H9 (cell line): Measurements from ENCODE around the gene KLF11. TPM values are rescaled to one million over a fixed set of nuclear protein-coding genes. Genes with fewer than 3 reads are reported as not detected.

ENCODE experiments used
- DNase-seq: peaks from one replicate; pipeline ENCODE4 v3.0.0-alpha.2; 2017
- H2AFZ ChIP-seq: one replicate; pipeline ENCODE4 v1.6.1; 2013; ENCODE audit warnings: mild to moderate bottlenecking, low read length, control low read depth, moderate library complexity
- H2AK5ac ChIP-seq: 2 replicates; pipeline ENCODE4 v1.6.1; 2013; ENCODE audit warnings: low read length, control low read depth, mixed read lengths; ENCODE audit not compliant: insufficient read length
- H2BK120ac ChIP-seq: one replicate; pipeline ENCODE4 v1.6.1; 2013; ENCODE audit warnings: low read depth, mild to moderate bottlenecking, low read length, control low read depth, inconsistent platforms; ENCODE audit not compliant: poor library complexity, severe bottlenecking
- H2BK12ac ChIP-seq: 2 replicates; pipeline ENCODE4 v1.6.1; 2013; ENCODE audit warnings: low read length, control low read depth, mixed read lengths, low read depth; ENCODE audit not compliant: insufficient read length
- H2BK15ac ChIP-seq: 2 replicates; pipeline ENCODE4 v1.6.1; 2013; ENCODE audit warnings: low read depth, low read length, control low read depth
- H2BK20ac ChIP-seq: one replicate; pipeline ENCODE4 v1.6.1; 2013; ENCODE audit warnings: low read depth, mild to moderate bottlenecking, low read length, control low read depth, inconsistent platforms; ENCODE audit not compliant: poor library complexity, severe bottlenecking
- H2BK5ac ChIP-seq: 2 replicates; pipeline ENCODE4 v1.6.1; 2013; ENCODE audit warnings: low read length, control low read depth, mixed read lengths; ENCODE audit not compliant: insufficient read length
- H3K14ac ChIP-seq: 2 replicates; pipeline ENCODE4 v1.6.1; 2013; ENCODE audit warnings: low read length, control low read depth; ENCODE audit not compliant: insufficient read depth
- H3K18ac ChIP-seq: 2 replicates; pipeline ENCODE4 v1.6.1; 2013; ENCODE audit warnings: low read depth, mild to moderate bottlenecking, mixed read lengths, low read length, control low read depth; ENCODE audit not compliant: insufficient read length
- H3K23ac ChIP-seq: 2 replicates; pipeline ENCODE4 v1.6.1; 2013; ENCODE audit warnings: low read length, control low read depth, mixed read lengths, low read depth; ENCODE audit not compliant: insufficient read length
- H3K23me2 ChIP-seq: 2 replicates; pipeline ENCODE4 v1.6.1; 2013; ENCODE audit warnings: low read depth, mild to moderate bottlenecking, mixed read lengths, low read length, control low read depth; ENCODE audit not compliant: insufficient read length, poor library complexity, severe bottlenecking
- H3K27ac ChIP-seq: 2 replicates; pipeline ENCODE4 v1.5.1; 2013; ENCODE audit warnings: low read length, control low read depth, mixed read lengths, low read depth; ENCODE audit not compliant: insufficient read length
- H3K27me3 ChIP-seq: 2 replicates; pipeline ENCODE4 v1.6.1; 2013; ENCODE audit warnings: low read length, control low read depth, inconsistent platforms; ENCODE audit not compliant: insufficient read depth
- H3K4ac ChIP-seq: 2 replicates; pipeline ENCODE4 v1.6.1; 2013; ENCODE audit warnings: low read depth, mild to moderate bottlenecking, control low read depth, inconsistent platforms, low read length, moderate library complexity
- H3K4me1 ChIP-seq: 2 replicates; pipeline ENCODE4 v1.6.1; 2013; ENCODE audit warnings: low read length, control low read depth, inconsistent platforms; ENCODE audit not compliant: insufficient read depth
- H3K4me2 ChIP-seq: 2 replicates; pipeline ENCODE4 v1.6.1; 2013; ENCODE audit warnings: low read length, control low read depth, mixed read lengths; ENCODE audit not compliant: insufficient read length, insufficient read depth
- H3K56ac ChIP-seq: 2 replicates; pipeline ENCODE4 v1.6.1; 2013; ENCODE audit warnings: low read depth, mild to moderate bottlenecking, mixed read lengths, low read length, control low read depth; ENCODE audit not compliant: insufficient read length
- H3K79me1 ChIP-seq: 2 replicates; pipeline ENCODE4 v1.6.1; 2013; ENCODE audit warnings: low read depth, mild to moderate bottlenecking, moderate library complexity, low read length, control low read depth, inconsistent platforms; ENCODE audit not compliant: insufficient read depth, poor library complexity, severe bottlenecking
- H3K79me2 ChIP-seq: 2 replicates; pipeline ENCODE4 v1.6.1; 2013; ENCODE audit warnings: low read length, control low read depth, inconsistent platforms; ENCODE audit not compliant: insufficient read depth
- H3K9ac ChIP-seq: 2 replicates; pipeline ENCODE4 v1.6.1; 2013; ENCODE audit warnings: low read length, control low read depth, mixed read lengths; ENCODE audit not compliant: insufficient read length; ENCODE audit errors: extremely low read depth
- H3K9me3 ChIP-seq: one replicate; pipeline ENCODE4 v1.6.1; 2013; ENCODE audit warnings: low read depth, low read length, inconsistent platforms; ENCODE audit not compliant: control insufficient read depth
- H3T11ph ChIP-seq: one replicate; pipeline ENCODE4 v1.6.1; 2013; ENCODE audit warnings: mild to moderate bottlenecking, low read length, control low read depth, inconsistent platforms
- H4K20me1 ChIP-seq: one replicate; pipeline ENCODE4 v1.6.1; 2013; ENCODE audit not compliant: control insufficient read depth, insufficient read length, insufficient read depth
- H4K5ac ChIP-seq: 2 replicates; pipeline ENCODE4 v1.6.1; 2013; ENCODE audit warnings: low read depth, mild to moderate bottlenecking, mixed read lengths, low read length, control low read depth; ENCODE audit not compliant: insufficient read length
- H4K8ac ChIP-seq: replicated peaks from 2 replicates; pipeline ENCODE4 v1.6.1; 2013; ENCODE audit warnings: low read length, control low read depth, mixed read lengths, low read depth; ENCODE audit not compliant: insufficient read length
- H4K91ac ChIP-seq: 2 replicates; pipeline ENCODE4 v1.6.1; 2013; ENCODE audit warnings: low read depth, mild to moderate bottlenecking, moderate library complexity, mixed read lengths, low read length, control low read depth; ENCODE audit not compliant: insufficient read length
- H3K27ac Mint-ChIP-seq, 3 experiments: 2 replicates in 2 of 3; 3 replicates in 1 of 3; pipeline ENCODE4 v1.8.0; 2020 to 2021; ENCODE audit warnings: mixed read lengths in 3 of 3, mild to moderate bottlenecking in 1 of 3, moderate library complexity in 1 of 3
- H3K27me3 Mint-ChIP-seq: 2 replicates; pipeline ENCODE4 v1.8.0; 2021; ENCODE audit warnings: low read depth, mild to moderate bottlenecking, moderate library complexity, mixed read lengths
- H3K36me3 Mint-ChIP-seq, 3 experiments: 2 replicates in 2 of 3; 3 replicates in 1 of 3; pipeline ENCODE4 v1.8.0; 2020 to 2021; ENCODE audit warnings: low read depth in 3 of 3, mixed read lengths in 3 of 3; ENCODE audit not compliant: insufficient read depth in 1 of 3
- H3K4me1 Mint-ChIP-seq, 2 experiments: 2 replicates each; pipeline ENCODE4 v1.8.0; 2020; ENCODE audit warnings: mixed read lengths in 2 of 2
- H3K4me3 Mint-ChIP-seq, 2 experiments: 2 replicates in 1 of 2; 3 replicates in 1 of 2; pipeline ENCODE4 v1.8.0; 2020 to 2021; ENCODE audit warnings: mild to moderate bottlenecking in 2 of 2, mixed read lengths in 2 of 2, moderate library complexity in 1 of 2
- H3K9me3 Mint-ChIP-seq, 2 experiments: 2 replicates in 1 of 2; 3 replicates in 1 of 2; pipeline ENCODE4 v1.8.0; 2020; ENCODE audit warnings: mild to moderate bottlenecking in 2 of 2, mixed read lengths in 2 of 2, moderate library complexity in 1 of 2
- WGBS: extraction: QIAGEN DNeasy Blood & Tissue Kit; methylation state at CpG from one replicate; pipeline ENCODE4 v1.1.7; 2013; ENCODE audit warnings: missing lambda C conversion rate, low lambda C conversion rate, mixed read lengths; ENCODE audit not compliant: insufficient read length; ENCODE audit errors: extremely low coverage; 5-methylcytosine and 5-hydroxymethylcytosine counted together
- total RNA-seq: library from RNA; stranded (reverse); gene quantifications from 2 replicates; pipeline ENCODE4 v1.2.1, GENCODE V29; 2021
- TF ChIP-seq, protein P1 (sequence below): fragments of 200-600 bp; sonication (generic); conservative IDR thresholded peaks from 3 replicates; pipeline ENCODE4 v1.8.0; 2021; ENCODE audit warnings: antibody characterized with exemption, mild to moderate bottlenecking

The KLF11 gene
- total RNA-seq, 1 experiment from 2014 or later, result 15.5 TPM

DNA sequence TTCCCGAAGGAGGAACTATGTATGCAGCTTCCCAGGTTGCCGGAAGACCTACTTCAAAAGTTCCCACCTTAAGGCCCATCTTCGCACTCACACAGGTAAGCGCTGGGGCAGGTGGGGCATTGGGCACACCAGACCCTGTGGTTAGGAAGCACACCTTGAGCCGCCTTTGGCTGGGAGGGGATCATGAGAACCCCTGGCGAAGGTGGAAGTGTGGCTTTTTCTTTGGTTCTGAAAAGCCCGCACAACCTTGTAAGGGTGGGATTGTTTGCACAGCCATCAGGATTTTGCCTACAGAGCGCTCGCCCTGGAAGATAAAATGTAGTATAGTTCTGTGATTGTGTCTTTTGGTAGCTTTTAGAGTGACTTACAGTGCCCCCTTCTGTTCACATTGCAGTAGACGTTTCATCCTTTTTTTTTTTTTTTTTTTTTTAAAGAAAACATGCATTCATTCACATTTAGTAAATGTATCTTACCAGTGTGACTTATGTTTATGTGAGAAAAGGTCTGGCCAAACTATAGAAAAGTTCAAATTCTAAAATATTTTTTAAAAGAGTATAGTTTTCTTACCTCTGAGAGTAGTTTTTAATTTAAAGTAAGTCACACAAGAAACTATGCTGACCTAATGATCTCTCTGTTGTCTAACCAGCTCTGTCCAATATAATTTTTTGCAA lies 5.3 kb downstream of the KLF11 start:
- H4K5ac ChIP-seq, result no peak overlapping the region
- H3K27me3 ChIP-seq, result no peaks in the 10 kb centered on the region
- Mint-ChIP-seq H3K4me3 (no peak overlapping the region), H3K27me3 (peaks cover 14% of the 10 kb centered on the region), H3K36me3 (peaks cover 33 to 59% (median 55%) of the 10 kb centered on the region in 3 experiments), H3K27ac (peak overlapping the region in 1 of 3 experiments; percentile 40; a peak in 2 of 7 replicates), H3K4me1 (peaks cover 3 to 16% of the 10 kb centered on the region in 2 experiments; a peak in 3 of 4 replicates), H3K9me3 (peaks cover 0 to 5% of the 10 kb centered on the region in 2 experiments; a peak in 2 of 5 replicates)
- DNase-seq, result no peak
- H2BK120ac ChIP-seq, result no peak overlapping the region
- H4K91ac ChIP-seq, result no peak overlapping the region
- H2BK12ac ChIP-seq, result no peak overlapping the region
- H3K4me2 ChIP-seq, result no peak overlapping the region
- no peak overlapping the region for H2BK5ac ChIP-seq
- no peaks in the 10 kb centered on the region for H4K20me1 ChIP-seq
- no peak overlapping the region for H3K27ac ChIP-seq
- H2AFZ ChIP-seq, result no peak overlapping the region
- TF ChIP-seq, protein P1, sequence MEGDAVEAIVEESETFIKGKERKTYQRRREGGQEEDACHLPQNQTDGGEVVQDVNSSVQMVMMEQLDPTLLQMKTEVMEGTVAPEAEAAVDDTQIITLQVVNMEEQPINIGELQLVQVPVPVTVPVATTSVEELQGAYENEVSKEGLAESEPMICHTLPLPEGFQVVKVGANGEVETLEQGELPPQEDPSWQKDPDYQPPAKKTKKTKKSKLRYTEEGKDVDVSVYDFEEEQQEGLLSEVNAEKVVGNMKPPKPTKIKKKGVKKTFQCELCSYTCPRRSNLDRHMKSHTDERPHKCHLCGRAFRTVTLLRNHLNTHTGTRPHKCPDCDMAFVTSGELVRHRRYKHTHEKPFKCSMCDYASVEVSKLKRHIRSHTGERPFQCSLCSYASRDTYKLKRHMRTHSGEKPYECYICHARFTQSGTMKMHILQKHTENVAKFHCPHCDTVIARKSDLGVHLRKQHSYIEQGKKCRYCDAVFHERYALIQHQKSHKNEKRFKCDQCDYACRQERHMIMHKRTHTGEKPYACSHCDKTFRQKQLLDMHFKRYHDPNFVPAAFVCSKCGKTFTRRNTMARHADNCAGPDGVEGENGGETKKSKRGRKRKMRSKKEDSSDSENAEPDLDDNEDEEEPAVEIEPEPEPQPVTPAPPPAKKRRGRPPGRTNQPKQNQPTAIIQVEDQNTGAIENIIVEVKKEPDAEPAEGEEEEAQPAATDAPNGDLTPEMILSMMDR, result peak; percentile 79
- H3K9ac ChIP-seq, result no peak overlapping the region
- no peak overlapping the region for H2AK5ac ChIP-seq
- no CpG with 5 or more reads among the region's 10 CpGs for WGBS
- no peak overlapping the region for H3K18ac ChIP-seq
- H3K23me2 ChIP-seq, result no peaks in the 10 kb centered on the region
- no peak overlapping the region for H3K23ac ChIP-seq
- H3K4ac ChIP-seq, result no peak overlapping the region
- H2BK20ac ChIP-seq, result no peak overlapping the region
- no peak overlapping the region for H4K8ac ChIP-seq
- H3K79me1 ChIP-seq, result no peaks in the 10 kb centered on the region
- H3K4me1 ChIP-seq, result no peaks in the 10 kb centered on the region
- no peak overlapping the region for H3K14ac ChIP-seq
- H3K79me2 ChIP-seq, result no peaks in the 10 kb centered on the region
- no peak overlapping the region for H3K56ac ChIP-seq
- H3K9me3 ChIP-seq, result no peaks in the 10 kb centered on the region
- H2BK15ac ChIP-seq, result no peak overlapping the region
- H3T11ph ChIP-seq, result no peak overlapping the region
